NCI-H524 (cell line): ENCODE data around the gene UBA6.

ENCODE experiments used
- DNase-seq, 2 experiments: peaks; one replicate each; lab custom pipeline; 2025; lab: John Stamatoyannopoulos, UW

Gene UBA6

GRCh38 chr4:67576059-67576466, 124.9 kb downstream of the UBA6 start:
- DNase-seq = no peak

- DNase-seq = peak in 1 of 2 experiments; percentile 53
These were observed 125.5 kb downstream of the UBA6 start for GRCh38 chr4:67575232-67576058.

- no peak for DNase-seq
These were observed 127.8 kb downstream of the UBA6 start for GRCh38 chr4:67573193-67573592.

DNA sequence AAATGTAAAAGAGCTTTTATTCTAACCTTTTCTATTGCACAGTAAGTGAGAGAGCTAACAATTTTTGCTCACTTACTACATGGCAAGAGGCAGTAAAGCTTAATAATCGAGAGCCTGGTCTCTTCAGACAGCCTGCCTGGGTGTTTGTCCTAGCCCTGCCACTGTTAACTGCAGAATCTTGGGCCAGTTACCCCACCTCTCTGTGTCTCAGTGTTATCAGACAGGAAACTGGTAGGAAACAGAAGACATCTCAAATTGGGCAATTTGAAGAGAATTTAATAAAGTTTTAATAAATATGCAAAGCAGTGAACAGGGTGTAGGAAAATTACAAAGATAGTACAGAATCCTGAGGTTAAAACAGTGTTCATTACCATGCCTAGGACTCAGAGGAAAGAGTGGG, 129.0 kb downstream of the UBA6 start:
- DNase-seq = no peak

DNA sequence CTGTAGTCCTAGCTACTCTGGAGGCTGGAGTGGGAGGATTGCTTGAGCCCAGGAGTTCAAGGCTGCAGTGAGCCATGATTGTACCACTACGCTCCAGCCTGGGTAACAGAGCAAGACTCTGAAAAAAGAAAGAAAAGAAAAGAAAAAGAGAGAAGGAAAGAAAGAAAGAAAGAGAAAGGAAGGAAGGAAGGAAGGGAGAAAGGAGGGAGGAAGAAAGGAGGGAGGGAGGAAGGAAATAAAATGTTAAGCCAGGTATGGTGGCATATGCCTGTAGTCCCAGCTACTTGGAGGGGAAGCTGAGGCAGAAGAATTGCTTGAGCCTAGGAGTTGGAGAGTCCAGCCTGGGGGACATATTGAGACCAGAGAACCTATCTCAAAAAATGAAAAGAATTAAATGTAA, 130.4 kb downstream of the UBA6 start:
- DNase-seq = no peak

DNA sequence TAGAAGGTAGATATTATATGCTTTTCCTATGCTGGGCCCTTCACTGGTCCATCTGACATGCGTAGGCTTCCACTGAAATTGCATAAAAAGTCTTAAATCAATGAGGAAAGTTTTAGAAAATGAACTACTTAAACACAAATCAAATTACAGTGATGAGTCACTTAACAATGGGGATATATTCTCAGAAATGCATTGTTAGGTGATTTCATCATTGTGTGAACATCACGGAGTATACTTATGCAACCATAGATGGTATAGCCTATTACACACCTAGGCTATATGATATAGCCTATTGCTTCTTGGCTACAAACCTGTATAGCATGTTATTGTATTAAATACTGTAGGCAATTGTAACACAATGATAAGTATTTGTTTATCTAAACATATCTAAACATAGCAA, 132.1 kb downstream of the UBA6 start:
- no peak for DNase-seq

GRCh38 chr4:67566335-67566734, 134.6 kb downstream of the UBA6 start:
- DNase-seq = no peak

DNA sequence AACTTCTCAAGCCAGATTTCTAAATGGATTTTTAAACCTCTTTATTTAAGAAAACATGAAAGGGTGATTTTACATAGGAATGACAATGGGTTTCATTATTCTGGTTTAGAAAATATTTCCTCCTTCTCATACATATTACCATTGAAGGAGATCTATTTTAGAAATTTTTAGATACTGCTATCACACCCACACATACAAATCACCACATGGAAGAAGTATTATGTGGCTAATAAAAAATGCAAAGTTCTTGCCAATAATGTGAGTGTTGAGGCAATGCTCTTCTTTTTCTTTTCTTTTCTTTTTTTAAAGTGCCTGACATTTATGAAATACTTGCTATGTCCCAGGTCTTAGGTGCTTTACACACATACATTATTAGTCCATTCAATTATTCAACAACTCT, 135.7 kb downstream of the UBA6 start:
- no peak for DNase-seq
